GM21390 (cell line): ENCODE measurements around the gene CDK14.
"Not testable (repeated sequence)": the region's sequence is repeated elsewhere in the genome, so short reads cannot be mapped to it uniquely, and the experiment has no call there.

Source experiments
- ATAC-seq: cut with Tn5 transposase; IDR thresholded peaks from one replicate; pipeline ENCODE4 v1.9.1; 2021; ENCODE audit not compliant: unreplicated experiment

CDK14 gene

GRCh38 chr7:91135703-91136430, 539.7 kb downstream of the CDK14 start:
- no peak for ATAC-seq

- no peak for ATAC-seq
Measured at GRCh38 chr7:91137153-91137787, 541.1 kb downstream of the CDK14 start.

GRCh38 chr7:91137788-91138368, 541.8 kb downstream of the CDK14 start:
- ATAC-seq, result no peak

- no peak for ATAC-seq
Measured at GRCh38 chr7:91140286-91140685, 544.2 kb downstream of the CDK14 start.

- no peak for ATAC-seq
Measured at GRCh38 chr7:91140982-91141381, 544.9 kb downstream of the CDK14 start.

- no peak for ATAC-seq
Measured at GRCh38 chr7:91142743-91143142, 546.6 kb downstream of the CDK14 start.

- no peak for ATAC-seq
Measured at GRCh38 chr7:91149341-91150246, 553.5 kb downstream of the CDK14 start.

GRCh38 chr7:91151916-91152315, 555.8 kb downstream of the CDK14 start:
- ATAC-seq, result no peak

GRCh38 chr7:91156316-91157185, 560.4 kb downstream of the CDK14 start:
- no peak for ATAC-seq

- ATAC-seq, result no peak
Measured at GRCh38 chr7:91157579-91158320, 561.6 kb downstream of the CDK14 start.

- ATAC-seq, result no peak
Measured at GRCh38 chr7:91162436-91162835, 566.3 kb downstream of the CDK14 start.

- ATAC-seq, result no peak
Measured at GRCh38 chr7:91164506-91164905, 568.4 kb downstream of the CDK14 start.

- peak; percentile 89 for ATAC-seq
Measured at GRCh38 chr7:91165006-91165845, 569.1 kb downstream of the CDK14 start.

- peak; percentile 44 for ATAC-seq
Measured at GRCh38 chr7:91165846-91166230, 569.7 kb downstream of the CDK14 start.

GRCh38 chr7:91168871-91169829, 573.0 kb downstream of the CDK14 start:
- no peak for ATAC-seq

GRCh38 chr7:91169830-91170191, 573.7 kb downstream of the CDK14 start:
- no peak for ATAC-seq

- ATAC-seq, result not testable (repeated sequence)
Measured at GRCh38 chr7:91173265-91173664, 577.1 kb downstream of the CDK14 start.

GRCh38 chr7:91180746-91181145, 584.6 kb downstream of the CDK14 start:
- no peak for ATAC-seq
